Lower leg skin (tissue), 4 donors: Measurements from ENCODE around the gene HOXB2. TPM values are rescaled to one million over a fixed set of nuclear protein-coding genes. Genes with fewer than 3 reads are reported as not detected.

Experiments used
- DNase-seq, 2 donors: peaks; one replicate each; pipeline ENCODE4 v3.0.0-alpha.2; 2019; ENCODE audit warnings: low spot score in 2 of 2
- H3K4me3 ChIP-seq: fragments of 200-600 bp; sonication (generic); 2 replicates; pipeline ENCODE4 v1.5.1; 2017; ENCODE audit warnings: mild to moderate bottlenecking, low read depth; ENCODE audit not compliant: poor library complexity, severe bottlenecking
- POLR2A ChIP-seq, 2 donors: fragments of 450-650 bp; IDR thresholded peaks; one replicate each; pipeline ENCODE4 v1.6.1; 2016 to 2017; ENCODE audit warnings: antibody characterized with exemption in 2 of 2, mild to moderate bottlenecking in 1 of 2, moderate library complexity in 1 of 2
- WGBS, 2 donors: methylation state at CpG; one replicate each; pipeline ENCODE4 v1.1.5; 2018; 5-methylcytosine and 5-hydroxymethylcytosine counted together
- intact Hi-C: fragments of 100-400 bp; cut with DNase I; formaldehyde crosslinking; loops from one replicate; pipeline ENCODE4 v1.15.0; 2023; ENCODE audit warnings: low total_unique reads
- total RNA-seq, 4 donors: library from RNA; depleted of rRNA; stranded (reverse); fragments of >200 nt; gene quantifications; one replicate each; pipeline ENCODE4 v1.1.0, GENCODE V29; 2016
- TF ChIP-seq, protein P1 (sequence below), 3 donors: fragments of 450-650 bp; IDR thresholded peaks; one replicate each; pipeline ENCODE4 v1.5.1; 2016; ENCODE audit warnings: antibody characterized with exemption in 3 of 3, mild to moderate bottlenecking in 3 of 3, moderate library complexity in 2 of 3

HOXB2 gene
- total RNA-seq, 4 donors from 2014 or later: 5.8 to 34.9 (median 20.9) TPM

- intact Hi-C loops: no loop called here
- no peak overlapping the region for H3K4me3 ChIP-seq
- TF ChIP-seq, protein P1, sequence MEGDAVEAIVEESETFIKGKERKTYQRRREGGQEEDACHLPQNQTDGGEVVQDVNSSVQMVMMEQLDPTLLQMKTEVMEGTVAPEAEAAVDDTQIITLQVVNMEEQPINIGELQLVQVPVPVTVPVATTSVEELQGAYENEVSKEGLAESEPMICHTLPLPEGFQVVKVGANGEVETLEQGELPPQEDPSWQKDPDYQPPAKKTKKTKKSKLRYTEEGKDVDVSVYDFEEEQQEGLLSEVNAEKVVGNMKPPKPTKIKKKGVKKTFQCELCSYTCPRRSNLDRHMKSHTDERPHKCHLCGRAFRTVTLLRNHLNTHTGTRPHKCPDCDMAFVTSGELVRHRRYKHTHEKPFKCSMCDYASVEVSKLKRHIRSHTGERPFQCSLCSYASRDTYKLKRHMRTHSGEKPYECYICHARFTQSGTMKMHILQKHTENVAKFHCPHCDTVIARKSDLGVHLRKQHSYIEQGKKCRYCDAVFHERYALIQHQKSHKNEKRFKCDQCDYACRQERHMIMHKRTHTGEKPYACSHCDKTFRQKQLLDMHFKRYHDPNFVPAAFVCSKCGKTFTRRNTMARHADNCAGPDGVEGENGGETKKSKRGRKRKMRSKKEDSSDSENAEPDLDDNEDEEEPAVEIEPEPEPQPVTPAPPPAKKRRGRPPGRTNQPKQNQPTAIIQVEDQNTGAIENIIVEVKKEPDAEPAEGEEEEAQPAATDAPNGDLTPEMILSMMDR (IDR thresholded peaks at IDR 0.05): no peak
- TF ChIP-seq POLR2A (IDR thresholded peaks at IDR 0.05): no peak
- 62 to 74% methylated on average over 11 of the region's 11 CpGs for WGBS, 2 donors
- DNase-seq: no peak
Observed at GRCh38 chr17:48529683-48530009, 15.3 kb downstream of the HOXB2 start.

DNA sequence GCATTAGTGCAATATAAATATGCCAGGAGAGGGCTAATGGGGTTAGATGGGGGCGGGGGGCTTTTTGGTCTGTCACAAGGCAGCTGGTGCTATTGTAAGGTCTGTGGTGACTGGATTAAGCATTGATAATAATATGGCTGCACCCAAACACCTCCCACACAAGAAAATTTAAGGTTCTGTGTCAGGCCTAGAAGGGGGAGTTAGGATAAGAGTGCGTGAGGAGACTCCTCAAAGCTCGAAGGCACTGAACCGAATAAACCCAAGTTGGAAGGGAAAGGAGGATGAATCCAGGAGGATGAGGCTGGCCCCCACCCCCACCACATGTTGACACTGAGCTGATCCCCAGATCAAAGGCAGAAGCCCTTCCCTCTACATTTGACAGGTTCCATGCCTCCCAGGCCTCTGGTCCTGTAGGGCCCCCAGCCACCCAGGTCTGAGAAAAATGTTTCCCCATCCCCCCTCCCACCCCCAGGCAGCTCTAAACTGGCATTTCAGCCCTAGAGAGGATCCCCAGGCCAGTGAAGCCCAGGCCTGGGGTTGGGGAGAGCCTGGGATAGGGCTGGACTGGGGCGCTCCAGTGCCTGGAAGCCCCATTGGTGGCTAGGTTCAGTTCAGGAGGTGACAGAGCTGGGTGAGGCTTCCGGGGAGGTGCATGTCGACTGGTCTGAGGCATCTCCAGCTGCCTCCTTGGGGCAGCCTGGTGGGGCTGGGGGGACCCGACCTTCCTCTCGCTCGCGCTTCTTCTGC is 15.8 kb downstream of the HOXB2 start:
- intact Hi-C loops: no loop called here
- no peak for DNase-seq
- WGBS, 2 donors: 74 to 75% methylated on average over 11 of the region's 11 CpGs
- H3K4me3 ChIP-seq: no peak overlapping the region
- TF ChIP-seq, protein P1 (IDR thresholded peaks at IDR 0.05): no peak
- no peak for TF ChIP-seq POLR2A (IDR thresholded peaks at IDR 0.05)

- no peak overlapping the region for H3K4me3 ChIP-seq
- no peak for DNase-seq
- intact Hi-C loops: no loop called here
- TF ChIP-seq, protein P1 (IDR thresholded peaks at IDR 0.05): no peak
- TF ChIP-seq POLR2A (IDR thresholded peaks at IDR 0.05): no peak
- WGBS, 2 donors: 71 to 75% methylated on average over 7 of the region's 7 CpGs
Observed at GRCh38 chr17:48528153-48528935, 16.6 kb downstream of the HOXB2 start.

- TF ChIP-seq, protein P1 (IDR thresholded peaks at IDR 0.05): no peak
- TF ChIP-seq POLR2A (IDR thresholded peaks at IDR 0.05): no peak
- 86 to 92% methylated on average over 14 of the region's 14 CpGs for WGBS, 2 donors
- no peak for DNase-seq
- H3K4me3 ChIP-seq: no peak overlapping the region
- intact Hi-C loops: no loop called here
Observed at GRCh38 chr17:48527547-48527932, 17.4 kb downstream of the HOXB2 start.

GRCh38 chr17:48526608-48527546 is 18.0 kb downstream of the HOXB2 start:
- no peak for TF ChIP-seq POLR2A (IDR thresholded peaks at IDR 0.05)
- TF ChIP-seq, protein P1 (IDR thresholded peaks at IDR 0.05): no peak
- no peak for DNase-seq
- WGBS, 2 donors: 28 to 37% methylated on average over 47 to 59 of the region's 59 CpGs
- intact Hi-C loops: no loop called here
- no peak overlapping the region for H3K4me3 ChIP-seq
